HG02970 (cell line): ENCODE data around the gene LY6G5B.

Experiments
- ATAC-seq: cut with Tn5 transposase; IDR thresholded peaks from one replicate; pipeline ENCODE4 v1.9.1; 2021; ENCODE audit warnings: mild to moderate bottlenecking, moderate library complexity, moderate number of reproducible peaks; ENCODE audit not compliant: unreplicated experiment, low FRiP score

The LY6G5B gene

GRCh38 chr6:31711233-31711632 is 41.5 kb downstream of the LY6G5B start:
- no peak for ATAC-seq

GRCh38 chr6:31712296-31712695 is 42.5 kb downstream of the LY6G5B start:
- ATAC-seq = no peak

- no peak for ATAC-seq
Observed at GRCh38 chr6:31713465-31713864, 43.7 kb downstream of the LY6G5B start.

GRCh38 chr6:31713991-31714684 is 44.4 kb downstream of the LY6G5B start:
- no peak for ATAC-seq

GRCh38 chr6:31715022-31715958 is 45.5 kb downstream of the LY6G5B start, which contains the start of gene LY6G6D:
Gene LY6G6D (plus strand): TSS chr6:31715348. CDS start chr6:31715356, 8 bp downstream.
- ATAC-seq = no peak

- ATAC-seq = no peak
Observed at GRCh38 chr6:31717499-31718222, 47.9 kb downstream of the LY6G5B start.

GRCh38 chr6:31718265-31718664 is 48.5 kb downstream of the LY6G5B start:
- no peak for ATAC-seq

- no peak for ATAC-seq
Observed at GRCh38 chr6:31719001-31719400, 49.2 kb downstream of the LY6G5B start.

- ATAC-seq = no peak
Observed at GRCh38 chr6:31720196-31720770, 50.5 kb downstream of the LY6G5B start.

- ATAC-seq = no peak
Observed at GRCh38 chr6:31721351-31722020, 51.7 kb downstream of the LY6G5B start, which contains the start of gene LY6G6C. Gene LY6G6C (minus strand): TSS chr6:31721746. CDS start chr6:31721679, 67 bp downstream.

GRCh38 chr6:31722173-31722572 is 52.4 kb downstream of the LY6G5B start:
- no peak for ATAC-seq
